OCI-LY1 (cell line): ENCODE data around the gene PGM3.

Experiments used
- H2AFZ ChIP-seq: fragments of 200-600 bp; sonication (generic), shearing (Covaris generic); 2 replicates; pipeline ENCODE4 v1.6.0; 2014; ENCODE audit warnings: antibody characterized with exemption, mild to moderate bottlenecking, low read length
- H3F3A ChIP-seq: fragments of 200-600 bp; sonication (generic), shearing (Covaris generic); 2 replicates; pipeline ENCODE4 v1.6.0; 2014; ENCODE audit warnings: mild to moderate bottlenecking, antibody characterized with exemption, low read length, moderate library complexity; ENCODE audit not compliant: insufficient read depth
- H3K27ac ChIP-seq: fragments of 200-600 bp; sonication (generic); 2 replicates; pipeline ENCODE4 v1.5.1; 2014; ENCODE audit warnings: low read length, mixed run types, mild to moderate bottlenecking, low read depth; ENCODE audit not compliant: poor library complexity, severe bottlenecking
- H3K27me3 ChIP-seq: fragments of 200-600 bp; sonication (generic); 2 replicates; pipeline ENCODE4 v1.6.0; 2014; ENCODE audit warnings: antibody characterized with exemption, mild to moderate bottlenecking, low read length, moderate library complexity; ENCODE audit not compliant: insufficient read depth
- H3K36me3 ChIP-seq: fragments of 200-600 bp; sonication (generic); 2 replicates; pipeline ENCODE4 v1.6.1; 2014; ENCODE audit warnings: mild to moderate bottlenecking, antibody characterized with exemption, low read length, moderate library complexity, mixed read lengths; ENCODE audit not compliant: insufficient read depth
- H3K4me1 ChIP-seq: fragments of 200-600 bp; sonication (generic); 2 replicates; pipeline ENCODE4 v1.5.1; 2014; ENCODE audit warnings: mild to moderate bottlenecking, low read length, moderate library complexity; ENCODE audit not compliant: insufficient read depth, severe bottlenecking
- H3K4me2 ChIP-seq: fragments of 200-600 bp; sonication (generic), shearing (Covaris generic); 2 replicates; pipeline ENCODE4 v1.6.1; 2014; ENCODE audit warnings: low read length
- H3K4me3 ChIP-seq: fragments of 200-600 bp; sonication (generic); 2 replicates; pipeline ENCODE4 v1.5.1; 2014; ENCODE audit warnings: low read length, low read depth, mild to moderate bottlenecking, mixed read lengths; ENCODE audit not compliant: poor library complexity, severe bottlenecking
- H3K79me2 ChIP-seq: fragments of 200-600 bp; shearing (Covaris generic); 2 replicates; pipeline ENCODE4 v1.6.1; 2016; ENCODE audit warnings: mixed run types, low read length, mixed read lengths; ENCODE audit not compliant: insufficient read depth
- H3K9ac ChIP-seq: fragments of 200-600 bp; sonication (generic), shearing (Covaris generic); 2 replicates; pipeline ENCODE4 v1.6.1; 2014; ENCODE audit warnings: mild to moderate bottlenecking, low read length, mixed read lengths
- H3K9me2 ChIP-seq: fragments of 200-600 bp; sonication (generic), shearing (Covaris generic); 2 replicates; pipeline ENCODE4 v1.6.1; 2014; ENCODE audit warnings: low read depth, mild to moderate bottlenecking, low read length, mixed read lengths
- H3K9me3 ChIP-seq: fragments of 200-600 bp; shearing (Covaris generic); 2 replicates; pipeline ENCODE4 v1.6.1; 2014; ENCODE audit warnings: low read length, mixed read lengths
- H4K20me1 ChIP-seq: fragments of 200-600 bp; sonication (generic), shearing (Covaris generic); 2 replicates; pipeline ENCODE4 v1.6.0; 2016; ENCODE audit warnings: mild to moderate bottlenecking, low read length; ENCODE audit not compliant: insufficient read depth
- EZH2 ChIP-seq: fragments of 200-600 bp; sonication (generic), shearing (Covaris generic); IDR thresholded peaks from 2 replicates; pipeline ENCODE4 v1.8.0; 2017; ENCODE audit warnings: borderline replicate concordance, mixed run types, mild to moderate bottlenecking, antibody characterized with exemption, low read length, moderate library complexity, mixed read lengths
- TF ChIP-seq, protein P1 (sequence below): fragments of 200-600 bp; sonication (generic), shearing (Covaris generic); IDR thresholded peaks from 2 replicates; pipeline ENCODE4 v1.5.1; 2017; ENCODE audit warnings: mild to moderate bottlenecking, antibody characterized with exemption, low read length, moderate library complexity, mixed read lengths

The PGM3 gene

DNA sequence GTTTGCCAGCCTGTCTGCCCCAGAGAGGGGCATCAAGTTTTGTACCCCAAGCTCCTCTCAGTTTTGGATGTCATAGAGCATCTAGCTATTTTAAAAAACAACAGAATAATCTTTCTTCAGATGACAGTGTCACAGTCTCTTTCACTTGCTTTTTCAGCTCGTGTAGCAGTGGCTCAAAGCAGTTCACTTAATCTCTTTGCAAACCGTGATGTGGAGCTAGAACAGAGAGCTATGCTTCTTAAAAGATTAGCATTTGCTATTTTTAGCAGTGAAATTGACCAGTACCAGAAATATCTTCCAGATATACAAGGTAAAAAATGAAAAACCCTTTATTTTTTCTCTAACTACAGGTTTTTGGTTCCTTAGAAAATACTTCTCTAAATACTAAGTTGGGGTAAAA is 37.3 kb downstream of the PGM3 start:
- no peaks in the 10 kb centered on the region for H3F3A ChIP-seq
- no peaks in the 10 kb centered on the region for H3K27me3 ChIP-seq
- H3K36me3 ChIP-seq = peaks cover 66% of the 10 kb centered on the region
- no peaks in the 10 kb centered on the region for H4K20me1 ChIP-seq
- no peak overlapping the region for H3K9ac ChIP-seq
- no peaks in the 10 kb centered on the region for H3K9me2 ChIP-seq
- no peaks in the 10 kb centered on the region for H3K9me3 ChIP-seq
- TF ChIP-seq, protein P1, sequence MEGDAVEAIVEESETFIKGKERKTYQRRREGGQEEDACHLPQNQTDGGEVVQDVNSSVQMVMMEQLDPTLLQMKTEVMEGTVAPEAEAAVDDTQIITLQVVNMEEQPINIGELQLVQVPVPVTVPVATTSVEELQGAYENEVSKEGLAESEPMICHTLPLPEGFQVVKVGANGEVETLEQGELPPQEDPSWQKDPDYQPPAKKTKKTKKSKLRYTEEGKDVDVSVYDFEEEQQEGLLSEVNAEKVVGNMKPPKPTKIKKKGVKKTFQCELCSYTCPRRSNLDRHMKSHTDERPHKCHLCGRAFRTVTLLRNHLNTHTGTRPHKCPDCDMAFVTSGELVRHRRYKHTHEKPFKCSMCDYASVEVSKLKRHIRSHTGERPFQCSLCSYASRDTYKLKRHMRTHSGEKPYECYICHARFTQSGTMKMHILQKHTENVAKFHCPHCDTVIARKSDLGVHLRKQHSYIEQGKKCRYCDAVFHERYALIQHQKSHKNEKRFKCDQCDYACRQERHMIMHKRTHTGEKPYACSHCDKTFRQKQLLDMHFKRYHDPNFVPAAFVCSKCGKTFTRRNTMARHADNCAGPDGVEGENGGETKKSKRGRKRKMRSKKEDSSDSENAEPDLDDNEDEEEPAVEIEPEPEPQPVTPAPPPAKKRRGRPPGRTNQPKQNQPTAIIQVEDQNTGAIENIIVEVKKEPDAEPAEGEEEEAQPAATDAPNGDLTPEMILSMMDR = no peak
- TF ChIP-seq EZH2 = no peak
- no peaks in the 10 kb centered on the region for H3K79me2 ChIP-seq
- H3K4me2 ChIP-seq = no peak overlapping the region
- H3K4me3 ChIP-seq = no peak overlapping the region
- no peak overlapping the region for H2AFZ ChIP-seq
- H3K4me1 ChIP-seq = no peaks in the 10 kb centered on the region
- no peak overlapping the region for H3K27ac ChIP-seq

DNA sequence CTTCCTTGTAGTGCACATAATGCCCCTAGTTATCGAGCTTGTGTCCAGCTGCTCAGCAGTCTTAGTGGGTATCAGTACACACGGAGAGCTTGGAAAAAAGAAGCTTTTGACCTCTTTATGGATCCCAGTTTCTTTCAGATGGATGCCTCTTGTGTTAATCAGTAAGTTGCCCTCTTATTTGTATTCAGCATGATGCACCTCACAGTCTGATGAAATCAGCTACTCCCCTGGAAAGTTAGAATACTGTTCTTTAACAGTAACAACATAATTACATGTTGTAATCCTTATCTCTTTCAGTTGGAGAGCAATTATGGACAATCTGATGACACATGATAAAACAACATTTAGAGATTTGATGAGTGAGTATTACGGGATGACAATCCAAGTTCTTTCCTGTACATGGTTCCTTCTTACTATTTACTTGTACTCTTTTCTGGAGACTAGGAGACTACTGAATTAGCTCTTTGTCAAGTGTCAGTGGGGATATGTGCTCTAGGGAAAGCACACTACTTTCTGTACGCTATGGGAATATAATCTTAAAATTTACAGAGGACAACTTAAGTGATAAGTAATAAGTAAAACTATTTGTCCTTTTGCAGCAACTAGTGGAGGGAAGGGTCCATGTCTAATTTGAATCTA is 39.1 kb downstream of the PGM3 start:
- no peak overlapping the region for H3K27ac ChIP-seq
- no peaks in the 10 kb centered on the region for H3F3A ChIP-seq
- H3K9me3 ChIP-seq = no peaks in the 10 kb centered on the region
- H3K4me3 ChIP-seq = no peak overlapping the region
- H3K9ac ChIP-seq = no peak overlapping the region
- H3K27me3 ChIP-seq = no peaks in the 10 kb centered on the region
- no peaks in the 10 kb centered on the region for H4K20me1 ChIP-seq
- H3K4me1 ChIP-seq = no peaks in the 10 kb centered on the region
- peaks cover 62% of the 10 kb centered on the region for H3K36me3 ChIP-seq
- H3K9me2 ChIP-seq = no peaks in the 10 kb centered on the region
- no peak overlapping the region for H3K4me2 ChIP-seq
- no peaks in the 10 kb centered on the region for H3K79me2 ChIP-seq
- no peak for TF ChIP-seq EZH2
- TF ChIP-seq, protein P1 = no peak
- no peak overlapping the region for H2AFZ ChIP-seq

DNA sequence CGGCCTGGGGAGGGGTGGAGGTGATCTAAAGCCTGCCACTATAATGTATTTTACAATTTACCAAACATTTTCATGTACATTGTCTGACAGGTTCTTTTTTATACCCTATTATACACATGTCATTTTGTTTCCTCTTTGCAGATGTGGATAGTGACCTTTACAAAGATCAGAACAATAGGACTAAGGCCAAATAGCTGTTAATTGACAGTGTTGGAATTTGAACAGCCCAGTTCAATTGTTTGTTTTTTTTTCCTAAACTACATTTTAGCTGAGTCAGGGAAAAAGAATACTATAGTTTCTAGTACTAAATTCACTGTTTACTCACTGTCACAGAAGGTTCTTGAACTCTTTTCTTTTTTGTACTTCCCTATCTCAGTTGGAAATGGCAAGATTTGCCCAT is 40.2 kb downstream of the PGM3 start:
- TF ChIP-seq EZH2 = no peak
- TF ChIP-seq, protein P1 = no peak
- Histone ChIP-seq H3K9me3 (no peaks in the 10 kb centered on the region), H3K9ac (no peak overlapping the region), H4K20me1 (no peaks in the 10 kb centered on the region), H3K79me2 (no peaks in the 10 kb centered on the region), H3K27ac (no peak overlapping the region), H2AFZ (no peak overlapping the region), H3K4me2 (no peak overlapping the region), H3K4me3 (no peak overlapping the region), H3K36me3 (peaks cover 64% of the 10 kb centered on the region), H3K9me2 (no peaks in the 10 kb centered on the region), H3F3A (no peaks in the 10 kb centered on the region), H3K27me3 (no peaks in the 10 kb centered on the region), H3K4me1 (no peaks in the 10 kb centered on the region)
